Right lobe of liver (tissue), 6 donors: Measurements from ENCODE around the gene KANSL1L. TPM values are rescaled to one million over a fixed set of nuclear protein-coding genes. Genes with fewer than 3 reads are reported as not detected.
A peak's percentile ranks its signal among the peaks of the same experiment; 100 is the strongest.

Source experiments
- ATAC-seq, 4 donors: fragments of 200-7000 bp; cut with Tn5 transposase; one replicate each; pipeline ENCODE4 v1.9.1; 2020; ENCODE audit warnings: mild to moderate bottlenecking in 4 of 4, moderate library complexity in 4 of 4
- DNase-seq, 3 donors: peaks; one replicate each; pipeline ENCODE4 v3.0.0-alpha.2; 2020
- H3K27ac ChIP-seq, 3 donors: fragments of 200-600 bp; one replicate each; pipeline ENCODE4 v1.8.0; 2022
- H3K27me3 ChIP-seq, 2 donors: fragments of 200-600 bp; one replicate each; pipeline ENCODE4 v1.8.0; 2022
- H3K36me3 ChIP-seq, 4 donors: fragments of 200-600 bp; sonication (generic) in 1 of 4; one replicate each; pipeline versions ENCODE4 v1.5.1 to v1.8.0; 2017 to 2022; ENCODE audit warnings: control low read depth in 1 of 4
- H3K4me1 ChIP-seq, 4 donors: fragments of 200-600 bp; sonication (generic) in 1 of 4; one replicate each; pipeline versions ENCODE4 v1.5.1 to v1.8.0; 2017 to 2022; ENCODE audit warnings: control low read depth in 1 of 4
- H3K4me3 ChIP-seq, 3 donors: fragments of 200-600 bp; one replicate each; pipeline ENCODE4 v1.8.0; 2022
- H3K9me3 ChIP-seq, 4 donors: fragments of 200-600 bp; sonication (generic) in 1 of 4; one replicate each; pipeline versions ENCODE4 v1.5.1 to v1.8.0; 2017 to 2022; ENCODE audit warnings: control low read depth in 1 of 4
- CTCF ChIP-seq, 4 donors: fragments of 200-600 bp in 3 of 4; fragments of 450-650 bp in 1 of 4; IDR thresholded peaks; one replicate each; pipeline versions ENCODE4 v1.5.1 to v1.8.0; 2016 to 2022; ENCODE audit warnings: antibody characterized with exemption in 4 of 4, mild to moderate bottlenecking in 2 of 4
- POLR2A ChIP-seq: fragments of 450-650 bp; IDR thresholded peaks from one replicate; pipeline ENCODE4 v1.6.1; 2017; ENCODE audit warnings: antibody characterized with exemption, mild to moderate bottlenecking
- WGBS: methylation state at CpG from one replicate; pipeline ENCODE4 v1.1.6; 2018; ENCODE audit warnings: low coverage, low lambda C conversion rate; ENCODE audit not compliant: insufficient coverage; ENCODE audit errors: missing lambda C conversion rate; 5-methylcytosine and 5-hydroxymethylcytosine counted together
- intact Hi-C, 2 donors: fragments of 100-400 bp; cut with DNase I; formaldehyde crosslinking; loops; one replicate each; pipeline versions ENCODE4 v1.11.2 to v1.14.1; 2022
- total RNA-seq, 6 experiments: library from RNA; depleted of rRNA in 2 of 6; stranded (reverse); fragments of >200 nt in 2 of 6; fragmentation: NEBNext Ultra II Directional in 3 of 6; extraction: Animal tissue kit (Norgen Biotek cat#: 25700) in 3 of 6; gene quantifications; one replicate each; pipeline versions ENCODE4 v1.1.0 to v1.2.4, GENCODE V29; 2016 to 2023
- donor health status: DM: no; HTN: yes; CAD: no.
- donor health status: DM: no; HTN: no; CAD: no.
- donor health status: DM: no; HTN: no; CAD: no.
- donor health status: DM: no; HTN: yes; CAD: no.
- donor health status: DM: no; HTN: yes; CAD: no.

The KANSL1L gene
- total RNA-seq, 6 experiments from 2014 or later, result 7.1 to 19.1 (median 11.1) TPM

GRCh38 chr2:210147614-210148013, 23.6 kb downstream of the KANSL1L start:
- peak overlapping the region in 2 of 3 donors; percentile 24 to 41 for H3K27ac ChIP-seq
- peak; percentile 68 to 89 (median 82) for ATAC-seq
- no peak for TF ChIP-seq POLR2A
- no peak for TF ChIP-seq CTCF (IDR thresholded peaks at IDR 0.05)

GRCh38 chr2:210132239-210132638, 39.0 kb downstream of the KANSL1L start:
- Histone ChIP-seq H3K4me3 (no peak overlapping the region), H3K27me3 (no peaks in the 10 kb centered on the region), H3K36me3 (no peaks in the 10 kb centered on the region), H3K4me1 (no peaks in the 10 kb centered on the region), H3K27ac (no peak overlapping the region), H3K9me3 (no peaks in the 10 kb centered on the region)
- intact Hi-C loops, result no loop called here
- DNase-seq (no peak), ATAC-seq (no peak)
- TF ChIP-seq POLR2A (no peak), CTCF (IDR thresholded peaks at IDR 0.05) (no peak)

More at GRCh38 chr2:210147614-210148013, 23.6 kb downstream of the KANSL1L start:
- no peak for DNase-seq
- H3K4me3 ChIP-seq, result no peak overlapping the region
- H3K4me1 ChIP-seq, result peaks cover 0 to 9% (median 0%) of the 10 kb centered on the region in 4 donors
- intact Hi-C loops, result no loop called here
- H3K9me3 ChIP-seq, result no peaks in the 10 kb centered on the region
- H3K36me3 ChIP-seq, result peaks cover 0 to 4% (median 1%) of the 10 kb centered on the region in 4 donors
- H3K27me3 ChIP-seq, result no peaks in the 10 kb centered on the region

GRCh38 chr2:210128961-210129360, 42.2 kb downstream of the KANSL1L start:
- Histone ChIP-seq H3K27me3 (no peaks in the 10 kb centered on the region), H3K36me3 (peaks cover 0 to 8% (median 0%) of the 10 kb centered on the region in 4 donors), H3K4me1 (no peaks in the 10 kb centered on the region), H3K9me3 (peaks cover 0 to 4% (median 2%) of the 10 kb centered on the region in 4 donors), H3K27ac (no peak overlapping the region), H3K4me3 (no peak overlapping the region)
- DNase-seq, result peak; percentile 33 to 58 (median 54)
- intact Hi-C loops, result no loop called here
- 20% methylated on average over 3 of the region's 3 CpGs for WGBS
- TF ChIP-seq POLR2A, result no peak
- no peak for TF ChIP-seq CTCF (IDR thresholded peaks at IDR 0.05)
- peak; percentile 72 to 94 (median 82) for ATAC-seq

GRCh38 chr2:210113614-210114235, 57.5 kb downstream of the KANSL1L start:
- Histone ChIP-seq H3K9me3 (no peaks in the 10 kb centered on the region), H3K36me3 (no peaks in the 10 kb centered on the region), H3K27me3 (no peaks in the 10 kb centered on the region), H3K27ac (no peak overlapping the region), H3K4me1 (no peaks in the 10 kb centered on the region), H3K4me3 (no peak overlapping the region)
- TF ChIP-seq CTCF (IDR thresholded peaks at IDR 0.05), result no peak
- TF ChIP-seq POLR2A, result no peak
- intact Hi-C loops, result no loop called here
- ATAC-seq (no peak), DNase-seq (no peak)
- 83% methylated on average over 3 of the region's 3 CpGs for WGBS

- Histone ChIP-seq H3K4me3 (no peak overlapping the region), H3K36me3 (no peaks in the 10 kb centered on the region), H3K9me3 (no peaks in the 10 kb centered on the region), H3K27me3 (no peaks in the 10 kb centered on the region), H3K4me1 (no peaks in the 10 kb centered on the region), H3K27ac (no peak overlapping the region)
- peak in 1 of 4 donors; percentile 44 for ATAC-seq
- no peak for TF ChIP-seq POLR2A
- no peak for TF ChIP-seq CTCF (IDR thresholded peaks at IDR 0.05)
- DNase-seq, result no peak
- intact Hi-C loops, result no loop called here
These were observed 58.3 kb downstream of the KANSL1L start for GRCh38 chr2:210112871-210113270.
